GM10248 (cell line): ENCODE results near the gene NECTIN2.

Source experiments
- CTCF ChIA-PET: fragments of 300-600 bp; sonication (Branson Sonifier 250); formaldehyde crosslinking; extraction: SDS; loops from one replicate; lab custom pipeline; 2021; ENCODE audit warnings: antibody characterized with exemption; lab: Yijun Ruan, JAX
- POLR2A ChIA-PET: fragments of 350-650 bp; sonication (Branson Sonifier 250); formaldehyde crosslinking; extraction: SDS; loops from one replicate; lab custom pipeline; 2020; ENCODE audit warnings: antibody characterized with exemption; lab: Yijun Ruan, JAX
- DNase-seq: peaks from one replicate; pipeline ENCODE4 v3.0.0; 2012; ENCODE audit errors: extremely low spot score
- CTCF ChIP-seq: IDR thresholded peaks from 2 replicates; pipeline ENCODE4 v1.5.1; 2012; ENCODE audit warnings: mild to moderate bottlenecking, low read depth; ENCODE audit errors: extremely low read depth, missing control alignments, control extremely low read depth

Gene NECTIN2

GRCh38 chr19:44807162-44807561 lies 38.9 kb upstream of the NECTIN2 start:
- no peak for DNase-seq
- ChIA-PET POLR2A (no interaction called here), CTCF (interaction anchor here (1.0 to 2.2 kb wide), 7 partner anchors 8 to 164 kb away, joined by 3 to 10 read pairs (median 3); partner anchors contain the start of gene PVR)
- TF ChIP-seq CTCF = no peak

- DNase-seq = peak; percentile 55
- CTCF ChIA-PET = interaction anchor here (1.0 to 2.2 kb wide), 8 partner anchors 9 to 153 kb away, joined by 3 to 10 read pairs (median 3); no protein-coding TSS in a partner anchor
- TF ChIP-seq CTCF = peak; percentile 47
- POLR2A ChIA-PET = no interaction called here
Measured at GRCh38 chr19:44807652-44808462, 38.2 kb upstream of the NECTIN2 start.

GRCh38 chr19:44808463-44809371 lies 37.4 kb upstream of the NECTIN2 start, which contains the start of gene BCAM:
BCAM (plus strand) TSS chr19:44809103; CDS start chr19:44809125, 22 bp downstream.
- peak; percentile 57 for DNase-seq
- CTCF ChIA-PET = interaction anchor here (1.0 to 2.2 kb wide), 8 partner anchors 9 to 154 kb away, joined by 3 to 10 read pairs (median 4); no protein-coding TSS in a partner anchor
- TF ChIP-seq CTCF = no peak
- POLR2A ChIA-PET = no interaction called here

GRCh38 chr19:44809577-44810233 lies 36.4 kb upstream of the NECTIN2 start:
- ChIA-PET POLR2A (no interaction called here), CTCF (interaction anchor here (1.0 to 1.6 kb wide), 4 partner anchors 9 to 155 kb away, joined by 3 to 4 read pairs (median 4); no protein-coding TSS in a partner anchor)
- peak; percentile 13 for DNase-seq
- TF ChIP-seq CTCF = no peak

- DNase-seq = peak; percentile 15
- CTCF ChIA-PET = interaction anchor here (1.6 kb wide), 1 partner anchor 26 kb away, joined by 4 read pairs; no protein-coding TSS in a partner anchor
- no peak for TF ChIP-seq CTCF
- POLR2A ChIA-PET = no interaction called here
Measured at GRCh38 chr19:44810234-44811121, 35.6 kb upstream of the NECTIN2 start.
